Neural progenitor cell (in vitro differentiated cells): ENCODE data around the gene PRKAB2.

Experiments used
- EZH2 ChIP-seq: fragments of 200-600 bp; sonication (generic); IDR thresholded peaks from 2 replicates; pipeline ENCODE4 v1.6.1; 2017; ENCODE audit warnings: antibody characterized with exemption, mild to moderate bottlenecking, moderate library complexity
- EZH2phosphoT487 ChIP-seq: fragments of 200-600 bp; sonication (generic); IDR thresholded peaks from 2 replicates; pipeline ENCODE4 v1.6.1; 2017; ENCODE audit warnings: antibody characterized with exemption
- TF ChIP-seq, protein P1 (sequence below): fragments of 200-600 bp; sonication (generic); IDR thresholded peaks from 2 replicates; pipeline ENCODE4 v1.5.1; 2017; ENCODE audit warnings: antibody characterized with exemption, mild to moderate bottlenecking

DNA sequence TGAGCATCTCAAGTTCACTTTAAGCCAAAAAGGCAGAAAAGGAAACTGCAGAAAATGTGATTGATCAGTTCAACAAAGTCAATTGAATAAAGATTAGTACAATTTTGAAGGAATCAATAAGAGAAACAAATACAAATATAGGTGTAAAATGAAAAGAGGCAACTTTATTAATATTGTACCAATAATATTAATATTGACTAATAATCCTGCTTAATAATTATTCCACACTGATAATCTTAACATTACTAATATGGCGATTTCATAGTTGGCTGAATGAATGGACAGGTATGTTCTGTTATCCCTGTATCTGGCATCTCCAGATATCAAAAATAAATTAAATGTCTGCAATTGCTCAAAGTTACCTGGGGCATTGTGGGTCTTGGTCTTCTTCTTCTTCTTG lies 61.8 kb downstream of the PRKAB2 start:
- TF ChIP-seq EZH2 (no peak), EZH2phosphoT487 (no peak)
- TF ChIP-seq, protein P1, sequence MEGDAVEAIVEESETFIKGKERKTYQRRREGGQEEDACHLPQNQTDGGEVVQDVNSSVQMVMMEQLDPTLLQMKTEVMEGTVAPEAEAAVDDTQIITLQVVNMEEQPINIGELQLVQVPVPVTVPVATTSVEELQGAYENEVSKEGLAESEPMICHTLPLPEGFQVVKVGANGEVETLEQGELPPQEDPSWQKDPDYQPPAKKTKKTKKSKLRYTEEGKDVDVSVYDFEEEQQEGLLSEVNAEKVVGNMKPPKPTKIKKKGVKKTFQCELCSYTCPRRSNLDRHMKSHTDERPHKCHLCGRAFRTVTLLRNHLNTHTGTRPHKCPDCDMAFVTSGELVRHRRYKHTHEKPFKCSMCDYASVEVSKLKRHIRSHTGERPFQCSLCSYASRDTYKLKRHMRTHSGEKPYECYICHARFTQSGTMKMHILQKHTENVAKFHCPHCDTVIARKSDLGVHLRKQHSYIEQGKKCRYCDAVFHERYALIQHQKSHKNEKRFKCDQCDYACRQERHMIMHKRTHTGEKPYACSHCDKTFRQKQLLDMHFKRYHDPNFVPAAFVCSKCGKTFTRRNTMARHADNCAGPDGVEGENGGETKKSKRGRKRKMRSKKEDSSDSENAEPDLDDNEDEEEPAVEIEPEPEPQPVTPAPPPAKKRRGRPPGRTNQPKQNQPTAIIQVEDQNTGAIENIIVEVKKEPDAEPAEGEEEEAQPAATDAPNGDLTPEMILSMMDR, result no peak
